Urinary bladder (tissue), 4 donors: ENCODE measurements around the gene SHMT1. TPM values are rescaled to one million over a fixed set of nuclear protein-coding genes. Genes with fewer than 3 reads are reported as not detected.

Source experiments
- DNase-seq: peaks from one replicate; pipeline ENCODE4 v3.0.0-alpha.2; 2015; ENCODE audit errors: extremely low spot score
- H3K27ac ChIP-seq: one replicate; pipeline ENCODE4 v1.5.1; 2013; ENCODE audit warnings: low read depth, mild to moderate bottlenecking, moderate library complexity
- H3K36me3 ChIP-seq: one replicate; pipeline ENCODE4 v1.6.1; 2013; ENCODE audit warnings: mild to moderate bottlenecking, moderate library complexity; ENCODE audit not compliant: insufficient read depth
- H3K4me1 ChIP-seq: one replicate; pipeline ENCODE4 v1.6.1; 2013; ENCODE audit warnings: mild to moderate bottlenecking, moderate library complexity; ENCODE audit not compliant: insufficient read depth
- H3K4me3 ChIP-seq: one replicate; pipeline ENCODE4 v1.5.1; 2013; ENCODE audit warnings: low read depth, low read length
- WGBS: extraction: QIAGEN DNeasy Blood & Tissue Kit; methylation state at CpG from one replicate; pipeline ENCODE4 v1.1.7; 2013; 5-methylcytosine and 5-hydroxymethylcytosine counted together
- polyA plus RNA-seq: library from polyadenylated mRNA; stranded (reverse); fragments of 200-250 nt; gene quantifications from one replicate; pipeline ENCODE4 v1.2.3, GENCODE V29; 2013
- total RNA-seq: library from RNA; depleted of rRNA; stranded (reverse); fragments of >200 nt; gene quantifications from one replicate; pipeline ENCODE4 v1.2.3, GENCODE V29; 2014
- donor health status: healthy with polysubstance abuse.
- donor health status: healthy.

The SHMT1 gene
- total and polyA plus RNA-seq, 2 donors = 11.5 to 22.6 TPM

- Histone ChIP-seq H3K4me1 (no peaks in the 10 kb centered on the region), H3K4me3 (no peak overlapping the region), H3K36me3 (peaks cover 2% of the 10 kb centered on the region), H3K27ac (no peak overlapping the region)
- no peak for DNase-seq
- 44% methylated on average over 2 of the region's 2 CpGs for WGBS
Observed at GRCh38 chr17:18327093-18327492, 36.3 kb downstream of the SHMT1 start.

GRCh38 chr17:18326572-18326971 lies 36.8 kb downstream of the SHMT1 start:
- DNase-seq = no peak
- 89% methylated on average over 6 of the region's 6 CpGs for WGBS
- Histone ChIP-seq H3K36me3 (peaks cover 2% of the 10 kb centered on the region), H3K4me3 (no peak overlapping the region), H3K4me1 (no peaks in the 10 kb centered on the region), H3K27ac (no peak overlapping the region)

GRCh38 chr17:18326039-18326438 lies 37.3 kb downstream of the SHMT1 start:
- no peak for DNase-seq
- Histone ChIP-seq H3K4me1 (no peaks in the 10 kb centered on the region), H3K4me3 (no peak overlapping the region), H3K36me3 (peaks cover 2% of the 10 kb centered on the region), H3K27ac (no peak overlapping the region)
- WGBS = 96% methylated on average over 2 of the region's 2 CpGs

- 90% methylated on average over 27 of the region's 27 CpGs for WGBS
- Histone ChIP-seq H3K4me1 (no peaks in the 10 kb centered on the region), H3K36me3 (peaks cover 2% of the 10 kb centered on the region), H3K27ac (no peak overlapping the region), H3K4me3 (no peak overlapping the region)
- no peak for DNase-seq
Observed at GRCh38 chr17:18324140-18325050, 39.0 kb downstream of the SHMT1 start.

- peaks cover 2% of the 10 kb centered on the region for H3K36me3 ChIP-seq
- no peak overlapping the region for H3K27ac ChIP-seq
- 91% methylated on average over 16 of the region's 16 CpGs for WGBS
- no peak overlapping the region for H3K4me3 ChIP-seq
- H3K4me1 ChIP-seq = no peaks in the 10 kb centered on the region
- DNase-seq = no peak
Observed at GRCh38 chr17:18323507-18324139, 39.7 kb downstream of the SHMT1 start.

GRCh38 chr17:18323007-18323406 lies 40.3 kb downstream of the SHMT1 start:
- DNase-seq = no peak
- 68% methylated on average over 3 of the region's 3 CpGs for WGBS
- H3K36me3 ChIP-seq = no peaks in the 10 kb centered on the region
- no peak overlapping the region for H3K4me3 ChIP-seq
- H3K4me1 ChIP-seq = no peaks in the 10 kb centered on the region
- H3K27ac ChIP-seq = no peak overlapping the region

GRCh38 chr17:18322522-18322921 lies 40.8 kb downstream of the SHMT1 start:
- no peaks in the 10 kb centered on the region for H3K4me1 ChIP-seq
- no peak overlapping the region for H3K27ac ChIP-seq
- no peaks in the 10 kb centered on the region for H3K36me3 ChIP-seq
- H3K4me3 ChIP-seq = no peak overlapping the region
- DNase-seq = no peak
- WGBS = 92% methylated on average over 12 of the region's 12 CpGs

GRCh38 chr17:18321309-18321708 lies 42.0 kb downstream of the SHMT1 start:
- Histone ChIP-seq H3K36me3 (no peaks in the 10 kb centered on the region), H3K27ac (no peak overlapping the region), H3K4me1 (no peaks in the 10 kb centered on the region), H3K4me3 (no peak overlapping the region)
- 63% methylated on average over 5 of the region's 5 CpGs for WGBS
- no peak for DNase-seq

GRCh38 chr17:18320301-18320700 lies 43.0 kb downstream of the SHMT1 start:
- 87% methylated on average over 7 of the region's 7 CpGs for WGBS
- H3K4me1 ChIP-seq = no peaks in the 10 kb centered on the region
- no peaks in the 10 kb centered on the region for H3K36me3 ChIP-seq
- no peak overlapping the region for H3K4me3 ChIP-seq
- no peak for DNase-seq
- H3K27ac ChIP-seq = no peak overlapping the region

GRCh38 chr17:18319604-18320256 lies 43.6 kb downstream of the SHMT1 start:
- Histone ChIP-seq H3K27ac (no peak overlapping the region), H3K4me1 (no peaks in the 10 kb centered on the region), H3K36me3 (no peaks in the 10 kb centered on the region), H3K4me3 (no peak overlapping the region)
- WGBS = 55% methylated on average over 13 of the region's 13 CpGs
- no peak for DNase-seq

GRCh38 chr17:18318771-18319450 lies 44.4 kb downstream of the SHMT1 start:
- no peak for DNase-seq
- 86% methylated on average over 18 of the region's 18 CpGs for WGBS
- Histone ChIP-seq H3K4me3 (no peak overlapping the region), H3K36me3 (no peaks in the 10 kb centered on the region), H3K27ac (no peak overlapping the region), H3K4me1 (no peaks in the 10 kb centered on the region)

GRCh38 chr17:18318117-18318516 lies 45.2 kb downstream of the SHMT1 start:
- no peak overlapping the region for H3K4me3 ChIP-seq
- WGBS = 91% methylated on average over 7 of the region's 7 CpGs
- no peak overlapping the region for H3K27ac ChIP-seq
- H3K4me1 ChIP-seq = no peaks in the 10 kb centered on the region
- no peak for DNase-seq
- H3K36me3 ChIP-seq = no peaks in the 10 kb centered on the region

GRCh38 chr17:18315961-18316360 lies 47.4 kb downstream of the SHMT1 start:
- DNase-seq = no peak
- 70% methylated on average over 11 of the region's 11 CpGs for WGBS

More at GRCh38 chr17:18315961-18316360, 47.4 kb downstream of the SHMT1 start:
- Histone ChIP-seq H3K4me3 (peak overlapping the region; percentile 85), H3K36me3 (no peaks in the 10 kb centered on the region), H3K4me1 (no peaks in the 10 kb centered on the region), H3K27ac (no peak overlapping the region)
